Ishikawa (cell line): ENCODE data around the gene DHX30.

ENCODE experiments used
- CREB1 ChIP-seq: IDR thresholded peaks from 2 replicates; pipeline ENCODE4 v1.6.1; 2012; ENCODE audit warnings: low read depth
- FOXM1 ChIP-seq: IDR thresholded peaks from 2 replicates; pipeline ENCODE4 v1.6.1; 2012; ENCODE audit warnings: low read depth, borderline replicate concordance
- NFIC ChIP-seq: IDR thresholded peaks from 2 replicates; pipeline ENCODE4 v1.6.1; 2012

DNA sequence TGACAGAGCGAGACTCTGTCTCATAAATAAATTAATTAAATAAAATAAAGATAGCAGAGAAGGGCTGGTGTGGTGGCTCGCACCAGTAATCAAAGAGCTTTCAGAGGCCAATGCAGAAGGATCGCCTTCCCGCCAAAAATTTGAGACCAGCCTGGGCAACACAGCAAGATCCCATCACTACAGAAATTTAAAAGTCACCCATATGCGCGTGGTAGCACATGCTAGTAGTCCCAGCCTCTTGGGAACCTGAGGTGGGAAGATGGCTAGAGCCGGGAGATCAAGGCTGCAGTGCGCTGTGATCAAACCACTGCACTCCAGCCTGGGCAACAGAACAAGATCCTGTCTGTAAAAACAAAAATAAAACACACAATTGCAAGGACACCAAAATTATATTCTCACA, 30.9 kb upstream of the DHX30 start:
- TF ChIP-seq FOXM1 (no peak), NFIC (no peak), CREB1 (no peak)
